PC-9 (cell line): ENCODE results near the gene ZNF474. TPM values are rescaled to one million over a fixed set of nuclear protein-coding genes. Genes with fewer than 3 reads are reported as not detected.

Experiments
- BruUV-seq: library from RNA; stranded (reverse); fragments of 400-500 nt; replicated peaks from 2 replicates; lab custom pipeline; 2021; lab: Mats Ljungman, UMichigan
- CTCF ChIA-PET: fragments of 300-600 bp; sonication (Branson Sonifier 250); formaldehyde crosslinking; loops from one replicate; lab custom pipeline; 2022; ENCODE audit warnings: antibody characterized with exemption; lab: Charles Lee
- POLR2A ChIA-PET: fragments of 300-600 bp; sonication (Branson Sonifier 250); formaldehyde crosslinking; loops from one replicate; lab custom pipeline; 2022; ENCODE audit warnings: antibody characterized with exemption; ENCODE audit not compliant: unreplicated experiment; lab: Charles Lee
- DNase-seq, 2 experiments: peaks; one replicate each; pipeline versions ENCODE4 v3.0.0 to v3.0.0-alpha.2; 2015 to 2022; ENCODE audit warnings: mixed read lengths in 1 of 2
- H2AFZ ChIP-seq: fragments of 200-600 bp; sonication (generic); 2 replicates; pipeline ENCODE4 v1.8.1; 2017; ENCODE audit warnings: antibody characterized with exemption
- H3F3A ChIP-seq: fragments of 200-600 bp; sonication (generic); 2 replicates; pipeline ENCODE4 v1.8.1; 2017; ENCODE audit warnings: antibody characterized with exemption, mild to moderate bottlenecking, low read depth; ENCODE audit not compliant: insufficient read depth
- H3K27ac ChIP-seq: fragments of 200-600 bp; sonication (generic); 2 replicates; pipeline ENCODE4 v1.6.1; 2016; ENCODE audit warnings: mixed run types
- H3K27me3 ChIP-seq: fragments of 200-600 bp; sonication (generic); 2 replicates; pipeline ENCODE4 v1.6.1; 2016; ENCODE audit warnings: low read depth, mixed run types; ENCODE audit not compliant: insufficient read depth
- H3K36me3 ChIP-seq: fragments of 200-600 bp; sonication (generic); 2 replicates; pipeline ENCODE4 v1.6.1; 2016; ENCODE audit warnings: low read depth, mixed run types
- H3K4me1 ChIP-seq: fragments of 200-600 bp; sonication (generic); replicated peaks from 2 replicates; pipeline ENCODE4 v1.6.1; 2016; ENCODE audit warnings: mixed run types; ENCODE audit not compliant: insufficient read depth
- H3K4me2 ChIP-seq: fragments of 200-600 bp; sonication (generic); 2 replicates; pipeline ENCODE4 v1.6.1; 2017; ENCODE audit warnings: mixed run types
- H3K4me3 ChIP-seq: fragments of 200-600 bp; sonication (generic); 2 replicates; pipeline ENCODE4 v1.6.1; 2016; ENCODE audit warnings: mixed run types
- H3K79me2 ChIP-seq: fragments of 200-600 bp; sonication (generic); 2 replicates; pipeline ENCODE4 v1.6.1; 2017; ENCODE audit warnings: low read depth, mixed run types
- H3K9me2 ChIP-seq: fragments of 200-600 bp; sonication (generic); 2 replicates; pipeline ENCODE4 v1.8.1; 2017; ENCODE audit warnings: mild to moderate bottlenecking; ENCODE audit not compliant: insufficient read depth
- H3K9me3 ChIP-seq: fragments of 200-600 bp; sonication (generic); 2 replicates; pipeline ENCODE4 v1.8.1; 2016; ENCODE audit warnings: low read depth; ENCODE audit not compliant: insufficient read depth
- H4K20me1 ChIP-seq: fragments of 200-600 bp; sonication (generic); 2 replicates; pipeline ENCODE4 v1.8.1; 2017; ENCODE audit not compliant: insufficient read depth
- EZH2 ChIP-seq: fragments of 200-600 bp; sonication (generic); IDR thresholded peaks from 2 replicates; pipeline ENCODE4 v1.8.0; 2017; ENCODE audit warnings: antibody characterized with exemption, low read depth
- intact Hi-C: fragments of 100-400 bp; cut with micrococcal nuclease; formaldehyde crosslinking; loops from one replicate; pipeline ENCODE4 v1.10.0; 2022; ENCODE audit not compliant: unreplicated experiment
- total RNA-seq: library from RNA; stranded (reverse); gene quantifications from 2 replicates; pipeline ENCODE4 v1.2.3, GENCODE V29; 2021
- TF ChIP-seq, protein P1 (sequence below): fragments of 200-600 bp; sonication (generic); conservative IDR thresholded peaks from 2 replicates; pipeline ENCODE4 v1.6.1; 2017; ENCODE audit warnings: mixed run types, antibody characterized with exemption, mild to moderate bottlenecking, moderate library complexity

Gene ZNF474
- total RNA-seq, 1 experiment from 2014 or later: not detected

DNA sequence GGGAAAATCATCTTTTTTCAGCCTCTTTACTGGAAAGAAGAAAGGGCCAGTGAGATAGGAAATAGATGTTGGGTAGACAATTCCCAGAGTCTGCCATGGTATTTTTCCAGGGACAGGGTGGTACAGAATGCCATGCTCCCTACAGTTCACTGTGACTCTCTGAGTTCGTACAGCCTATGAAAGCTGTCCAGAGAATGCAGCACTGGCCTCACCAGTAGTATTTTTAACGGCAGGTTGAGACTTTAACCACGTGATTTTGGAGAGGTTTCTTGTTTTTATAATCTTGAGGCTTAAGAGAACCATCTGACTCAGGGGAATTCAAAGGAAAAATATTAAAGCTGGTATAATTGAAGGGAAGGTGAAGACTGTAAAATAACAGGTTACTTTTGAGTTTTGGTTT is 10.1 kb upstream of the ZNF474 start:
- Histone ChIP-seq H3K9me3 (no peaks in the 10 kb centered on the region), H3K4me2 (no peak overlapping the region), H2AFZ (no peak overlapping the region), H3K79me2 (no peaks in the 10 kb centered on the region), H4K20me1 (no peaks in the 10 kb centered on the region), H3K9me2 (no peaks in the 10 kb centered on the region), H3K36me3 (no peaks in the 10 kb centered on the region), H3K4me3 (no peak overlapping the region), H3K27me3 (no peaks in the 10 kb centered on the region), H3F3A (no peaks in the 10 kb centered on the region), H3K4me1 (no peaks in the 10 kb centered on the region), H3K27ac (no peak overlapping the region)
- BruUV-seq: no TSS peak
- DNase-seq: no peak
- ChIA-PET POLR2A (no interaction called here), CTCF (no interaction called here)
- intact Hi-C loops: no loop called here
- TF ChIP-seq, protein P1, sequence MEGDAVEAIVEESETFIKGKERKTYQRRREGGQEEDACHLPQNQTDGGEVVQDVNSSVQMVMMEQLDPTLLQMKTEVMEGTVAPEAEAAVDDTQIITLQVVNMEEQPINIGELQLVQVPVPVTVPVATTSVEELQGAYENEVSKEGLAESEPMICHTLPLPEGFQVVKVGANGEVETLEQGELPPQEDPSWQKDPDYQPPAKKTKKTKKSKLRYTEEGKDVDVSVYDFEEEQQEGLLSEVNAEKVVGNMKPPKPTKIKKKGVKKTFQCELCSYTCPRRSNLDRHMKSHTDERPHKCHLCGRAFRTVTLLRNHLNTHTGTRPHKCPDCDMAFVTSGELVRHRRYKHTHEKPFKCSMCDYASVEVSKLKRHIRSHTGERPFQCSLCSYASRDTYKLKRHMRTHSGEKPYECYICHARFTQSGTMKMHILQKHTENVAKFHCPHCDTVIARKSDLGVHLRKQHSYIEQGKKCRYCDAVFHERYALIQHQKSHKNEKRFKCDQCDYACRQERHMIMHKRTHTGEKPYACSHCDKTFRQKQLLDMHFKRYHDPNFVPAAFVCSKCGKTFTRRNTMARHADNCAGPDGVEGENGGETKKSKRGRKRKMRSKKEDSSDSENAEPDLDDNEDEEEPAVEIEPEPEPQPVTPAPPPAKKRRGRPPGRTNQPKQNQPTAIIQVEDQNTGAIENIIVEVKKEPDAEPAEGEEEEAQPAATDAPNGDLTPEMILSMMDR: no peak
- TF ChIP-seq EZH2: no peak

DNA sequence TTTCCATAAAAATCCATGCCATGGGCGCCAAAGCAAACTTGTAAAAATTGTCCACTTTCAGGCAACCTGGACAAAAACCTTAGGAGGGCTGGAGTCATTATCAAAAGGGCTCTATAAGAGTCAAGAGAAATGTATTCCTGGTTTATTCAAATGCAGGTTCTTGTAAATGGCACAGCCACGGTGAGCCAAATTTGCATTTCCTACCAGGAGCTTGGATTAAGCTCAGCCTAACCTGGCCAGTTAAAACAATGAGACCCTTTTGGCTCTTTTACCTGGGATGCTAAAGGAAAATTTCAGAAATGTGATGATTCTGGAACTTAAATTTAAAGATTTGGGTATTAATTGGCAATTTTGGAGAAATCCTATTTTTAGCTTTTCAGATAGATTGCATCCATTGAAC is 8.9 kb upstream of the ZNF474 start:
- CTCF ChIA-PET: no interaction called here
- TF ChIP-seq, protein P1: no peak
- TF ChIP-seq EZH2: no peak

DNA sequence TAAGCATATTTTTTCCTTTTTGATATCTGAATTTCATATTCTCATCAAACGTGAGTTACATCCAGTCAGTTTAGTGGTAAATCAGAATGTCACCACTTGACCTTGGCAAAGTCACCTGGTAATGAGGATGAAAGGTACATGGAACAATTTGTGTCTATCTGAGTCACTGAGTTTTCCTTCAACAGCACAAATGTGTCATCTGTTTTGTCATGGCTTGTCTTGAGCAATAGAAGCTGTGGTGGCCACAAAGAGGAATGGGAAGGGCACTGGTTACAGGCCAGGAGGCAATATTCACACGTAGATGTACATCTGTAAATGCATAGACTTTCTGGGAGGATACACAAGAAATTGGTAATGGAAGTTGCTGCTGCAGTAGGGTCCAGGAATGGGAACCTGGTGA is 8.4 kb upstream of the ZNF474 start:
- Histone ChIP-seq H3K36me3 (no peaks in the 10 kb centered on the region), H3F3A (no peaks in the 10 kb centered on the region), H4K20me1 (no peaks in the 10 kb centered on the region), H3K4me1 (no peaks in the 10 kb centered on the region), H2AFZ (no peak overlapping the region), H3K79me2 (no peaks in the 10 kb centered on the region), H3K27ac (no peak overlapping the region), H3K9me2 (no peaks in the 10 kb centered on the region), H3K27me3 (no peaks in the 10 kb centered on the region), H3K9me3 (no peaks in the 10 kb centered on the region), H3K4me3 (no peak overlapping the region), H3K4me2 (no peak overlapping the region)
- peak in 1 of 2 experiments; percentile 69 for DNase-seq
- CTCF ChIA-PET: no interaction called here
- intact Hi-C loops: no loop called here
- BruUV-seq: no TSS peak
- POLR2A ChIA-PET: no interaction called here
- TF ChIP-seq EZH2: no peak
- TF ChIP-seq, protein P1: no peak

More for the DNA sequence above, 8.9 kb upstream of the ZNF474 start:
- Histone ChIP-seq H3K36me3 (no peaks in the 10 kb centered on the region), H3K4me2 (no peak overlapping the region), H2AFZ (no peak overlapping the region), H3K79me2 (no peaks in the 10 kb centered on the region), H4K20me1 (no peaks in the 10 kb centered on the region), H3K27me3 (no peaks in the 10 kb centered on the region), H3K4me3 (no peak overlapping the region), H3F3A (no peaks in the 10 kb centered on the region), H3K27ac (no peak overlapping the region), H3K4me1 (no peaks in the 10 kb centered on the region), H3K9me3 (no peaks in the 10 kb centered on the region), H3K9me2 (no peaks in the 10 kb centered on the region)
- BruUV-seq: no TSS peak
- POLR2A ChIA-PET: no interaction called here
- intact Hi-C loops: no loop called here
- no peak for DNase-seq
